Smooth muscle cell (in vitro differentiated cells): ENCODE results near the gene SULT2A1. TPM values are rescaled to one million over a fixed set of nuclear protein-coding genes. Genes with fewer than 3 reads are reported as not detected.
"Not testable (repeated sequence)": the region's sequence is repeated elsewhere in the genome, so short reads cannot be mapped to it uniquely, and the experiment has no call there.

ENCODE experiments used
- DNase-seq: peaks from one replicate; lab custom pipeline; 2025; ENCODE audit not compliant: unreplicated experiment; lab: John Stamatoyannopoulos, UW
- H2AFZ ChIP-seq: fragments of 200-600 bp; sonication (generic); 2 replicates; pipeline ENCODE4 v1.6.0; 2016; ENCODE audit warnings: antibody characterized with exemption, low read depth, mild to moderate bottlenecking
- H3F3A ChIP-seq: fragments of 200-600 bp; sonication (generic); 2 replicates; pipeline ENCODE4 v1.6.0; 2017; ENCODE audit warnings: antibody characterized with exemption, low read depth
- H3K27ac ChIP-seq: fragments of 200-600 bp; sonication (generic); 2 replicates; pipeline ENCODE4 v1.5.1; 2016; ENCODE audit warnings: low read depth, mild to moderate bottlenecking
- H3K27me3 ChIP-seq: fragments of 200-600 bp; sonication (generic); 2 replicates; pipeline ENCODE4 v1.6.1; 2016; ENCODE audit warnings: low read depth, mild to moderate bottlenecking
- H3K36me3 ChIP-seq: fragments of 200-600 bp; sonication (generic); 2 replicates; pipeline ENCODE4 v1.5.1; 2016; ENCODE audit warnings: low read depth
- H3K4me1 ChIP-seq: fragments of 200-600 bp; sonication (generic); 2 replicates; pipeline ENCODE4 v1.5.1; 2016; ENCODE audit warnings: low read depth
- H3K4me2 ChIP-seq: fragments of 200-600 bp; sonication (generic); 2 replicates; pipeline ENCODE4 v1.6.0; 2016; ENCODE audit warnings: mild to moderate bottlenecking
- H3K4me3 ChIP-seq: fragments of 200-600 bp; sonication (generic); 2 replicates; pipeline ENCODE4 v1.5.1; 2016; ENCODE audit warnings: mild to moderate bottlenecking
- H3K79me2 ChIP-seq: fragments of 200-600 bp; sonication (generic); 2 replicates; pipeline ENCODE4 v1.6.0; 2016; ENCODE audit warnings: low read depth, mild to moderate bottlenecking
- H3K9ac ChIP-seq: fragments of 200-600 bp; sonication (generic); 2 replicates; pipeline ENCODE4 v1.6.0; 2016; ENCODE audit warnings: low read depth
- H3K9me3 ChIP-seq: fragments of 200-600 bp; sonication (generic); replicated peaks from 2 replicates; pipeline ENCODE4 v1.5.1; 2016; ENCODE audit warnings: low read depth
- H4K20me1 ChIP-seq: fragments of 200-600 bp; sonication (generic); 2 replicates; pipeline ENCODE4 v1.6.0; 2016; ENCODE audit warnings: low read depth
- CTCF ChIP-seq: fragments of 200-600 bp; sonication (generic); IDR thresholded peaks from 2 replicates; pipeline ENCODE4 v1.5.1; 2017; ENCODE audit warnings: borderline replicate concordance, mild to moderate bottlenecking, antibody characterized with exemption; ENCODE audit not compliant: insufficient read depth, poor library complexity, severe bottlenecking
- WGBS: methylation state at CpG from one replicate; pipeline ENCODE4 v1.1.7; 2016; ENCODE audit warnings: low lambda C conversion rate; 5-methylcytosine and 5-hydroxymethylcytosine counted together
- polyA plus RNA-seq: library from polyadenylated mRNA; unstranded; fragments of >200 nt; fragmentation: Nextera tagmentation; extraction: Ambion mirVana; gene quantifications from 2 replicates; pipeline ENCODE4 v1.2.1, GENCODE V29; 2016
- total RNA-seq: library from RNA; depleted of rRNA; stranded (reverse); fragments of >200 nt; gene quantifications from 2 replicates; pipeline ENCODE4 v1.2.3, GENCODE V29; 2014

Gene SULT2A1
- total and polyA plus RNA-seq, 2 experiments from 2014 or later, result 0.10 TPM; not detected in 1

- WGBS, result 94% methylated on average over 5 of the region's 5 CpGs
- peak overlapping the region; percentile 36 for H3K4me3 ChIP-seq
- no peak overlapping the region for H3K27ac ChIP-seq
Observed at GRCh38 chr19:47885067-47885463, 1.1 kb downstream of the SULT2A1 start.

GRCh38 chr19:47882890-47883289 is 3.2 kb downstream of the SULT2A1 start:
- H3K4me2 ChIP-seq, result no peak overlapping the region
- H4K20me1 ChIP-seq, result no peaks in the 10 kb centered on the region
- TF ChIP-seq CTCF, result no peak
- no peak for DNase-seq
- H3K79me2 ChIP-seq, result no peaks in the 10 kb centered on the region
- no peak overlapping the region for H2AFZ ChIP-seq
- no peak overlapping the region for H3K27ac ChIP-seq
- no peaks in the 10 kb centered on the region for H3F3A ChIP-seq
- H3K9ac ChIP-seq, result no peak overlapping the region
- H3K4me1 ChIP-seq, result no peaks in the 10 kb centered on the region
- no peaks in the 10 kb centered on the region for H3K9me3 ChIP-seq
- H3K27me3 ChIP-seq, result no peaks in the 10 kb centered on the region
- no peaks in the 10 kb centered on the region for H3K36me3 ChIP-seq
- 91% methylated on average over 3 of the region's 3 CpGs for WGBS
- no peak overlapping the region for H3K4me3 ChIP-seq

More at GRCh38 chr19:47885067-47885463, 1.1 kb downstream of the SULT2A1 start:
- no peaks in the 10 kb centered on the region for H4K20me1 ChIP-seq
- no peak overlapping the region for H2AFZ ChIP-seq
- H3K79me2 ChIP-seq, result no peaks in the 10 kb centered on the region
- no peak overlapping the region for H3K9ac ChIP-seq
- no peaks in the 10 kb centered on the region for H3F3A ChIP-seq
- DNase-seq, result no peak
- no peaks in the 10 kb centered on the region for H3K36me3 ChIP-seq
- H3K9me3 ChIP-seq, result no peaks in the 10 kb centered on the region
- H3K27me3 ChIP-seq, result no peaks in the 10 kb centered on the region
- TF ChIP-seq CTCF, result no peak
- no peak overlapping the region for H3K4me2 ChIP-seq
- no peaks in the 10 kb centered on the region for H3K4me1 ChIP-seq

GRCh38 chr19:47881757-47882156 is 4.4 kb downstream of the SULT2A1 start:
- Histone ChIP-seq H3F3A (no peaks in the 10 kb centered on the region), H2AFZ (no peak overlapping the region), H3K4me3 (no peak overlapping the region), H3K4me1 (no peaks in the 10 kb centered on the region), H3K27ac (no peak overlapping the region), H3K36me3 (no peaks in the 10 kb centered on the region), H3K79me2 (no peaks in the 10 kb centered on the region), H3K4me2 (no peak overlapping the region), H3K27me3 (no peaks in the 10 kb centered on the region), H3K9me3 (no peaks in the 10 kb centered on the region), H4K20me1 (no peaks in the 10 kb centered on the region), H3K9ac (no peak overlapping the region)
- no peak for DNase-seq
- 76% methylated on average over 5 of the region's 5 CpGs for WGBS
- no peak for TF ChIP-seq CTCF

GRCh38 chr19:47879385-47879784 is 6.7 kb downstream of the SULT2A1 start:
- not testable (repeated sequence) for H3K4me2 ChIP-seq, H4K20me1 ChIP-seq, H3K27ac ChIP-seq, H3K27me3 ChIP-seq, H3K9me3 ChIP-seq, H3K9ac ChIP-seq, H3K36me3 ChIP-seq, DNase-seq, H3K4me3 ChIP-seq, H3K4me1 ChIP-seq, H3F3A ChIP-seq, H2AFZ ChIP-seq, H3K79me2 ChIP-seq
- 67% methylated on average over 3 of the region's 4 CpGs for WGBS
